Measurements from ENCODE around the gene HS3ST4. TPM values are rescaled to one million over a fixed set of nuclear protein-coding genes. Genes with fewer than 3 reads are reported as not detected.

The HS3ST4 gene
- total and polyA plus RNA-seq, 2 donors (not counting 3 experiments of a cell fraction or from before 2014, with no cell fraction given), result not detected

- CTCF ChIA-PET, result no interaction called here
- no peaks in the 10 kb centered on the region for H4K20me1 ChIP-seq (replicated peaks; ENCODE audit: control insufficient read depth, extremely low read depth, insufficient read depth, low read length)
- peaks cover 6% of the 10 kb centered on the region for H3K9me3 ChIP-seq (replicated peaks; ENCODE audit: control insufficient read depth, insufficient read depth, low read length)
- no peaks in the 10 kb centered on the region for H3K27me3 ChIP-seq (ENCODE audit: control insufficient read depth in 2 of 2, insufficient read depth in 2 of 2, low read length in 2 of 2)
- H3K36me3 ChIP-seq (ENCODE audit: control insufficient read depth in 2 of 2, extremely low read depth in 1 of 2, insufficient read depth in 2 of 2, low read length in 2 of 2), result no peaks in the 10 kb centered on the region
- BruUV-seq (replicated peaks), result no TSS peak
- POLR2A ChIA-PET, result no interaction called here
- H3K4me3 ChIP-seq (replicated peaks in 1 of 3; ENCODE audit: insufficient read depth in 1 of 3, low read depth in 1 of 3, low read length in 3 of 3), result no peak overlapping the region
- no peaks in the 10 kb centered on the region for H3K79me2 ChIP-seq (ENCODE audit: control insufficient read depth, insufficient read depth, low read length)
- FAIRE-seq (no peak), DNase-seq (ENCODE audit: low read depth, low spot score) (no peak)
- intact Hi-C loops (cut with micrococcal nuclease), result no loop called here
- no peak overlapping the region for H3K27ac ChIP-seq (ENCODE audit: insufficient read depth, low read depth, low read length)
- no peaks in the 10 kb centered on the region for H3K9me1 ChIP-seq (replicated peaks; ENCODE audit: control insufficient read depth, extremely low read depth, insufficient read depth, low read length)
- no peak overlapping the region for H3K9ac ChIP-seq (replicated peaks; ENCODE audit: extremely low read depth, insufficient read depth, low read length)
- dilution Hi-C loops (cut with MboI; ENCODE audit: extremely low pct_ligation_motif_present, low sequenced_read_pairs), result no loop called here
- TF ChIP-seq MAX (IDR thresholded peaks at IDR 0.05; ENCODE audit: insufficient read depth, insufficient read length) (no peak), CTCF (IDR thresholded peaks at IDR 0.05; ENCODE audit: extremely low read depth in 1 of 2, insufficient read depth in 1 of 2, low read depth in 1 of 2, low read length in 2 of 2) (no peak), JUN (IDR thresholded peaks at IDR 0.05; ENCODE audit: borderline replicate concordance, insufficient read depth, insufficient read length, low read depth) (no peak), POLR2AphosphoS5 (IDR thresholded peaks at IDR 0.05; ENCODE audit: insufficient read depth, low read depth, low read length) (no peak), GATA2 (IDR thresholded peaks at IDR 0.05; ENCODE audit: insufficient read depth, insufficient read length, low read depth, low read length) (no peak), MYC (IDR thresholded peaks at IDR 0.05; ENCODE audit: low read depth, low read length) (no peak), FOS (IDR thresholded peaks at IDR 0.05; ENCODE audit: borderline replicate concordance, insufficient read depth, low read length) (no peak), POLR2A (IDR thresholded peaks at IDR 0.05; ENCODE audit: low read depth, low read length) (no peak), EZH2 (IDR thresholded peaks at IDR 0.05; ENCODE audit: borderline replicate concordance, low read depth, low read length, severe bottlenecking) (no peak)
- H3K4me1 ChIP-seq (ENCODE audit: control insufficient read depth, extremely low read depth, insufficient read depth, low read length), result no peaks in the 10 kb centered on the region
- no peak overlapping the region for H2AFZ ChIP-seq (ENCODE audit: low read depth, low read length)
- H3K4me2 ChIP-seq (ENCODE audit: insufficient read depth, low read length), result no peak overlapping the region
These were observed 446.2 kb downstream of the HS3ST4 start for GRCh38 chr16:26137956-26138355.

All from endothelial cell of umbilical vein (primary cell).